GM19238 (cell line): ENCODE results near the gene ETFB.

ENCODE experiments used
- DNase-seq: peaks from one replicate; pipeline ENCODE4 v3.0.0; 2011; ENCODE audit warnings: low spot score; ENCODE audit not compliant: insufficient read length

The ETFB gene

GRCh38 chr19:51295382-51296126, 70.6 kb downstream of the ETFB start:
- DNase-seq: no peak
